ENCODE results near the gene LRRC74B. TPM values are rescaled to one million over a fixed set of nuclear protein-coding genes. Genes with fewer than 3 reads are reported as not detected.

LRRC74B gene
- polyA plus RNA-seq, 3 donors, result not detected

DNA sequence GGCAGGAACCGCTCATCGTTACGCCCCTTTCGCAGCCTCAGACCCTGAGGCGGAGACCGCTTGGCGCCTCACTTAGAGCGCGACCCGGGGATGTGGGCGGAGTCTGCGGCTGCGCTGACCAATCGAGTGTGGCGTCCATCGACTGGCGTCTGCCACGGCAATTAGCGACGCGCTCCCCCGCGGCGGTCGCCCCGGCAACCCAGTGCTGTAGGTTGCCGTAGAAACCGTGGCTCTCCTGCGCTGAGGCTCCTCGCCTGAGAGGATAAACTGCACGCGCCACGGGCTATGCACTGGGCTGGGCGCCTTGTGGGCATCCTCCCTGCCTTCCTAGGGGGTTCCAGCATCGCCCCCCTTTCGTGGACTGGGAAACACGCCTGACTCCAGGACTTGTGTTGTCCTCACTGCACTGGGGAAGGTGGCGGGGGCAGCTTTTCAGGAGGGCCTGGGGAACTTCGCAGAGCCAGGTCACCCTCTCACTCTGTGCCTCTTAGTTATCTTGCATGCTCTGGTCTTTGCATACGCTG lies 31.5 kb upstream of the LRRC74B start:
- peaks cover 0 to 3% (median 0%) of the 10 kb centered on the region in 7 donors for H3K9me3 Mint-ChIP-seq
- no peaks in the 10 kb centered on the region for H3K36me3 ChIP-seq (replicated peaks in 1 of 2; ENCODE audit: control insufficient read depth in 1 of 2, insufficient read depth in 2 of 2, low read length in 2 of 2)
- H3K79me2 ChIP-seq (ENCODE audit: insufficient read depth, low read length), result no peaks in the 10 kb centered on the region
- DNase-seq, result peak; percentile 85 to 89 (median 88)
- peak overlapping the region; percentile 81 for H2AFZ ChIP-seq (ENCODE audit: insufficient read depth, low read depth, low read length, poor library complexity, severe bottlenecking)
- peaks cover 15 to 19% of the 10 kb centered on the region in 2 donors for H3K4me1 ChIP-seq (ENCODE audit: control insufficient read depth in 1 of 2, insufficient read depth in 2 of 2, low read length in 2 of 2)
- no peaks in the 10 kb centered on the region for H3K9me3 ChIP-seq (replicated peaks in 1 of 2; ENCODE audit: control insufficient read depth in 1 of 2, insufficient read depth in 1 of 2, low read length in 2 of 2)
- peaks cover 9 to 42% (median 13%) of the 10 kb centered on the region in 3 donors for H3K27me3 Mint-ChIP-seq (ENCODE audit: low read depth in 3 of 3)
- peak overlapping the region; percentile 80 for H3K4me2 ChIP-seq (replicated peaks; ENCODE audit: extremely low read depth, low read length, poor library complexity, severe bottlenecking)
- H3K4me1 Mint-ChIP-seq, result peaks cover 13% of the 10 kb centered on the region
- peak overlapping the region; percentile 30 for H3K9ac ChIP-seq (ENCODE audit: insufficient read depth, low read length, poor library complexity, severe bottlenecking)
- 3% methylated on average over 40 of the region's 40 CpGs for WGBS (ENCODE audit: insufficient coverage)
- peaks cover 0 to 14% of the 10 kb centered on the region in 2 donors for H3K27me3 ChIP-seq (ENCODE audit: control insufficient read depth in 2 of 2, insufficient read depth in 2 of 2, low read length in 2 of 2)
- no peak overlapping the region for H3K27ac ChIP-seq (ENCODE audit: low read depth in 1 of 2, low read length in 2 of 2)
- intact Hi-C loops (cut with micrococcal nuclease), result loop anchor here in 1 of 2 donors (5.0 to 10.0 kb wide), 2 partner anchors 52 to 129 kb away; no protein-coding TSS in a partner anchor
- no peaks in the 10 kb centered on the region for H3K36me3 Mint-ChIP-seq
- H3K27ac Mint-ChIP-seq, result peak overlapping the region; percentile 21 to 92 (median 79)
- H3K4me3 Mint-ChIP-seq, result peak overlapping the region; percentile 78 to 92
- H4K20me1 ChIP-seq (ENCODE audit: insufficient read depth, low read length), result no peaks in the 10 kb centered on the region
- TF ChIP-seq, protein P1, sequence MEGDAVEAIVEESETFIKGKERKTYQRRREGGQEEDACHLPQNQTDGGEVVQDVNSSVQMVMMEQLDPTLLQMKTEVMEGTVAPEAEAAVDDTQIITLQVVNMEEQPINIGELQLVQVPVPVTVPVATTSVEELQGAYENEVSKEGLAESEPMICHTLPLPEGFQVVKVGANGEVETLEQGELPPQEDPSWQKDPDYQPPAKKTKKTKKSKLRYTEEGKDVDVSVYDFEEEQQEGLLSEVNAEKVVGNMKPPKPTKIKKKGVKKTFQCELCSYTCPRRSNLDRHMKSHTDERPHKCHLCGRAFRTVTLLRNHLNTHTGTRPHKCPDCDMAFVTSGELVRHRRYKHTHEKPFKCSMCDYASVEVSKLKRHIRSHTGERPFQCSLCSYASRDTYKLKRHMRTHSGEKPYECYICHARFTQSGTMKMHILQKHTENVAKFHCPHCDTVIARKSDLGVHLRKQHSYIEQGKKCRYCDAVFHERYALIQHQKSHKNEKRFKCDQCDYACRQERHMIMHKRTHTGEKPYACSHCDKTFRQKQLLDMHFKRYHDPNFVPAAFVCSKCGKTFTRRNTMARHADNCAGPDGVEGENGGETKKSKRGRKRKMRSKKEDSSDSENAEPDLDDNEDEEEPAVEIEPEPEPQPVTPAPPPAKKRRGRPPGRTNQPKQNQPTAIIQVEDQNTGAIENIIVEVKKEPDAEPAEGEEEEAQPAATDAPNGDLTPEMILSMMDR (IDR thresholded peaks at IDR 0.05), result no peak
- peak overlapping the region; percentile 7 to 73 (median 27) for H3K4me3 ChIP-seq (replicated peaks in 1 of 3; ENCODE audit: low read depth in 2 of 3, low read length in 3 of 3)

GRCh38 chr22:21014726-21015465 lies 30.9 kb upstream of the LRRC74B start, which contains the start of gene P2RX6:
Gene P2RX6 (plus strand): TSS chr22:21015165. CDS start chr22:21015175, 10 bp downstream.
- DNase-seq, result no peak
- H3K9ac ChIP-seq (ENCODE audit: insufficient read depth, low read length, poor library complexity, severe bottlenecking), result peak within 1 kb of the TSS; percentile 30
- peak within 1 kb of the TSS; percentile 80 for H3K4me2 ChIP-seq (replicated peaks; ENCODE audit: extremely low read depth, low read length, poor library complexity, severe bottlenecking)
- TF ChIP-seq, protein P1 (IDR thresholded peaks at IDR 0.05), result no peak
- H3K27me3 Mint-ChIP-seq (ENCODE audit: low read depth in 3 of 3), result peaks cover 10 to 44% (median 13%) of the 10 kb centered on the region in 3 donors
- H3K27ac ChIP-seq (ENCODE audit: low read depth in 1 of 2, low read length in 2 of 2), result no peak within 1 kb of the TSS
- WGBS (ENCODE audit: insufficient coverage), result 52% methylated on average over 9 of the region's 12 CpGs
- H3K4me3 ChIP-seq (replicated peaks in 1 of 3; ENCODE audit: low read depth in 2 of 3, low read length in 3 of 3), result peak within 1 kb of the TSS; percentile 7 to 73 (median 27)
- H3K36me3 Mint-ChIP-seq, result no peaks in the 10 kb centered on the region
- H4K20me1 ChIP-seq (ENCODE audit: insufficient read depth, low read length), result no peaks in the 10 kb centered on the region
- H2AFZ ChIP-seq (ENCODE audit: insufficient read depth, low read depth, low read length, poor library complexity, severe bottlenecking), result peak within 1 kb of the TSS; percentile 81
- intact Hi-C loops (cut with micrococcal nuclease), result loop anchor here in 1 of 2 donors (5.0 to 10.0 kb wide), 2 partner anchors 53 to 130 kb away; no protein-coding TSS in a partner anchor
- no peaks in the 10 kb centered on the region for H3K9me3 ChIP-seq (replicated peaks in 1 of 2; ENCODE audit: control insufficient read depth in 1 of 2, insufficient read depth in 1 of 2, low read length in 2 of 2)
- H3K27me3 ChIP-seq (ENCODE audit: control insufficient read depth in 2 of 2, insufficient read depth in 2 of 2, low read length in 2 of 2), result peaks cover 0 to 14% of the 10 kb centered on the region in 2 donors
- H3K27ac Mint-ChIP-seq, result peak within 1 kb of the TSS; percentile 21 to 92 (median 79)
- peaks cover 0 to 5% (median 0%) of the 10 kb centered on the region in 7 donors for H3K9me3 Mint-ChIP-seq
- H3K4me1 ChIP-seq (ENCODE audit: control insufficient read depth in 1 of 2, insufficient read depth in 2 of 2, low read length in 2 of 2), result peaks cover 15 to 19% of the 10 kb centered on the region in 2 donors
- H3K4me3 Mint-ChIP-seq, result peak within 1 kb of the TSS; percentile 78 to 92
- peaks cover 13% of the 10 kb centered on the region for H3K4me1 Mint-ChIP-seq
- H3K79me2 ChIP-seq (ENCODE audit: insufficient read depth, low read length), result no peaks in the 10 kb centered on the region
- H3K36me3 ChIP-seq (replicated peaks in 1 of 2; ENCODE audit: control insufficient read depth in 1 of 2, insufficient read depth in 2 of 2, low read length in 2 of 2), result no peaks in the 10 kb centered on the region

Data from CD14-positive monocyte (primary cell).